Kidney (tissue), 14 donors: ENCODE results near the gene AXL. TPM values are rescaled to one million over a fixed set of nuclear protein-coding genes. Genes with fewer than 3 reads are reported as not detected.

Experiments
- DNase-seq, 5 donors: peaks; one replicate each; pipeline ENCODE4 v3.0.0-alpha.2; 2013 to 2020
- FAIRE-seq: peaks from 2 replicates; lab custom pipeline; 2012; peaks lifted over from hg19 to GRCh38; lab: Jason Lieb, UNC
- H3K27ac ChIP-seq, 2 donors: one replicate each; pipeline ENCODE4 v1.7.0; 2013; ENCODE audit warnings: low read depth in 2 of 2, low read length in 2 of 2, inconsistent platforms in 1 of 2
- H3K27me3 ChIP-seq: one replicate; pipeline ENCODE4 v1.7.1; 2013; ENCODE audit warnings: low read length, inconsistent platforms; ENCODE audit not compliant: control insufficient read depth, insufficient read depth
- H3K36me3 ChIP-seq, 3 donors: one replicate each; pipeline versions ENCODE4 v1.7.0 to v1.7.1; 2013; ENCODE audit warnings: low read length in 3 of 3, control low read depth in 1 of 3, inconsistent platforms in 1 of 3; ENCODE audit not compliant: insufficient read depth in 3 of 3, control insufficient read depth in 2 of 3
- H3K4me1 ChIP-seq, 3 donors: one replicate each; pipeline versions ENCODE4 v1.7.0 to v1.7.1; 2013; ENCODE audit warnings: low read length in 3 of 3, inconsistent platforms in 1 of 3, low read depth in 1 of 3; ENCODE audit not compliant: control insufficient read depth in 2 of 3, insufficient read depth in 2 of 3
- H3K4me3 ChIP-seq, 3 donors: one replicate each; pipeline versions ENCODE4 v1.7.0 to v1.8.1; 2013; ENCODE audit warnings: low read length in 3 of 3, control low read depth in 1 of 3, inconsistent platforms in 1 of 3
- H3K9ac ChIP-seq, 3 donors: one replicate each; pipeline versions ENCODE4 v1.7.0 to v1.7.1; 2013; ENCODE audit warnings: low read length in 3 of 3, control low read depth in 1 of 3, inconsistent platforms in 1 of 3
- H3K9me3 ChIP-seq, 3 donors: one replicate each; pipeline versions ENCODE4 v1.7.0 to v1.7.1; 2013; ENCODE audit warnings: low read length in 3 of 3, control low read depth in 1 of 3, inconsistent platforms in 1 of 3; ENCODE audit not compliant: control insufficient read depth in 2 of 3, insufficient read depth in 1 of 3
- intact Hi-C: fragments of 100-400 bp; cut with DNase I; formaldehyde crosslinking; loops from one replicate; pipeline ENCODE4 v1.11.1; 2022
- polyA plus RNA-seq: library from polyadenylated mRNA; stranded (reverse); fragments of 350-450 nt; fragmentation: Illumina TruSeq; extraction: RNeasy Lipid Tissue Mini Kit (QIAGEN cat#74804); gene quantifications from one replicate; pipeline ENCODE4 v1.2.3, GENCODE V29; 2014; ENCODE audit warnings: low read depth, low replicate concordance; ENCODE audit not compliant: insufficient read depth
- total RNA-seq: library from RNA; stranded (reverse); fragmentation: NEBNext Ultra II Directional; extraction: Animal tissue kit (Norgen Biotek cat#: 25700); gene quantifications from one replicate; pipeline ENCODE4 v1.2.1, GENCODE V29; 2021
- TF ChIP-seq, protein P1 (sequence below): IDR thresholded peaks from 3 replicates; pipeline ENCODE4 v1.5.1; 2012; ENCODE audit warnings: mild to moderate bottlenecking, moderate library complexity, borderline replicate concordance; ENCODE audit not compliant: insufficient read depth; ENCODE audit errors: extremely low read depth
- donor health status: control.
- donor health status: control.
- donor health status: control.
- donor health status: control.
- donor health status: control.
- donor health status: DM: yes; HTN: yes; CAD: no.
- donor health status: Normal renal cell carcinoma (clear cell type).

The AXL gene
- total and polyA plus RNA-seq, 2 donors from 2014 or later = 6.3 to 37.4 TPM

DNA sequence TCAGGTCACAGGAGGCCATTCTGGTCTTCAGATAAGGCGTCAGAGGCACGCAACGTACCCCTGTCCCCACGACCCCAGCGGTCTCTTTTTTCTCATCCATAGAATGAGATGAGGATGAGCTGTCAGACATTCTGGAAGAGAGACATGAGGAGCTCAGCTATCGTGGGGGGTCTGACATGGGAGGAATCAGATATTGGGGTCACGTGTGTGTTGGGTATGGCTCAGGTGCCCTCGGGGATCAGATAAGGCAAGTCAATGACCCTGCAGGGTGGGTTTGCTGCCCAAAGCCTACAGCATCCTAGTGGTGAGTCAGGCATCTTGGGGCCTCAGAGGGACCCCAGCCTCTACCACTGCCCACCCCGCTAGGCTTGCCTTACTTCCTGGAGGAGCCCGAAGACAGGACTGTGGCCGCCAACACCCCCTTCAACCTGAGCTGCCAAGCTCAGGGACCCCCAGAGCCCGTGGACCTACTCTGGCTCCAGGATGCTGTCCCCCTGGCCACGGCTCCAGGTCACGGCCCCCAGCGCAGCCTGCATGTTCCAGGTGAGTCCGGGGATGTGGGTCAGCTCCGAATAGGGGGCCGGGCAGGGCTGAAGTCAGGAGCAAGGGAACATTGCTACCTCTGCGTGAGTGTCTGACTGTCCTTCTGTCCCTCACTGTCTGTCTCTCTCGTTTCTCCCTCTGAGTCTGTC, 2.6 kb downstream of the AXL start:
- Histone ChIP-seq H3K4me1 (peaks cover 0 to 6% (median 2%) of the 10 kb centered on the region in 3 donors), H3K36me3 (no peaks in the 10 kb centered on the region), H3K4me3 (no peak overlapping the region), H3K9me3 (no peaks in the 10 kb centered on the region), H3K9ac (no peak overlapping the region), H3K27me3 (no peaks in the 10 kb centered on the region), H3K27ac (peak overlapping the region in 1 of 2 donors; percentile 74)
- DNase-seq (no peak), FAIRE-seq (no peak)
- TF ChIP-seq, protein P1, sequence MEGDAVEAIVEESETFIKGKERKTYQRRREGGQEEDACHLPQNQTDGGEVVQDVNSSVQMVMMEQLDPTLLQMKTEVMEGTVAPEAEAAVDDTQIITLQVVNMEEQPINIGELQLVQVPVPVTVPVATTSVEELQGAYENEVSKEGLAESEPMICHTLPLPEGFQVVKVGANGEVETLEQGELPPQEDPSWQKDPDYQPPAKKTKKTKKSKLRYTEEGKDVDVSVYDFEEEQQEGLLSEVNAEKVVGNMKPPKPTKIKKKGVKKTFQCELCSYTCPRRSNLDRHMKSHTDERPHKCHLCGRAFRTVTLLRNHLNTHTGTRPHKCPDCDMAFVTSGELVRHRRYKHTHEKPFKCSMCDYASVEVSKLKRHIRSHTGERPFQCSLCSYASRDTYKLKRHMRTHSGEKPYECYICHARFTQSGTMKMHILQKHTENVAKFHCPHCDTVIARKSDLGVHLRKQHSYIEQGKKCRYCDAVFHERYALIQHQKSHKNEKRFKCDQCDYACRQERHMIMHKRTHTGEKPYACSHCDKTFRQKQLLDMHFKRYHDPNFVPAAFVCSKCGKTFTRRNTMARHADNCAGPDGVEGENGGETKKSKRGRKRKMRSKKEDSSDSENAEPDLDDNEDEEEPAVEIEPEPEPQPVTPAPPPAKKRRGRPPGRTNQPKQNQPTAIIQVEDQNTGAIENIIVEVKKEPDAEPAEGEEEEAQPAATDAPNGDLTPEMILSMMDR = no peak
- intact Hi-C loops = no loop called here

DNA sequence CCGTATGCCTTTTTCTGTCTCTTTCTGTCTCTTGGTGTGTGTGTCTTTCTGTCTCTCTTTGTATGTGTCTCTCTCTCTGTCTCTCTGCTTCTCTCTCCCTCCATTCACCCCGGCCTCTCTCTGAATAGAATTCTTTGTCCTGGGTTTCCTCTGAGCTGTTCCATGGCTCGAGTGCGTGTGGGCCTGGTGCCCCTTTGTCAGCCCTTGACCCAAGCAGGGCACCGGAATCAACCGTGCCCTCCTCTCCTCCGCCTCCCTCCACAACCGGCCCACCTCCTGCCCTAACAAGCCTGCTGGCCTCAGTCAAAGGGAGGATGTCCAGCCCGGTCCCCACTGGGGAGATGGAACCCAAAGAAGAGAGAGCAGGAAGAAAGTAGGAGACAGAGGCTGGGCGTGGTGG, 3.2 kb downstream of the AXL start:
- no peak overlapping the region for H3K9ac ChIP-seq
- no peak for FAIRE-seq

DNA sequence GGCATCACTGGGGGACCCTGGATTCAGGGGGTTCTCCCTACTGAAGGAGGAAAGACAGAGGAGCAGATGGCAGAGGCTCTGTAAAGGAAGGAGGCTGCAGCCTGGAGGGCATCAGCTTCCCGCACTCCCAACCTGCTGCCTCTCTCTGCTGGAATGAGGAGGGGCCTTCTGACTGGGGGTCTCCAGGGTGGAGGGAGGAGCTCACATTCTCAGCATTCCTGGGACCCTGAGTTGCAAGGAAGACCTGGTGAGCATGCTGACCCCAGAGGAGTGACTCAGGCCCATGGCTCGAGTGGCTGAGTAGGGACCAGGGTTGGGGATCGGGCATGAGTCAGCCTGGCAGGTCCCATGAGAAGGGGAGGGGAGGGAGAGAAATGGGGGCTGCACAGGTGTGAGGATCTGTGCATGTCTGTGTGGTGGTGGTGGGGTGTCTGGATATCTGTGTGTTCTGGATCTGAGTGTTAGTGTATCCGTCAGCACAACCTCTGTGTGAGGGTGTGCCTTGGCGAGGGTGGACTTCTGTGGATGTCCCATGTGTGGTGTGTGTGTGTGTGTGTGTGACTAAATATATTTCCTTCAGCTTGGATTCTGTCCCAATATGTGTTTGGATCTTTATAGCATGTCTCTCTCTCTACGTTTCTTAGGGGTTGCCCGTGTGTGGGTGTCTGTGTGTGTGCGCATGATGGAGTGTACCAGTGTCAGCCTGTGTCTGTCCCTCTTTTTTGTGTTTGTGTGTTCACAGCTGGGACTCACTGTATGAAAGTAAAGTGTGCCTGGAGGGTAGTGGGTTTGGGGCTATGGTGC, 4.6 kb downstream of the AXL start:
- Histone ChIP-seq H3K27ac (no peak overlapping the region), H3K36me3 (no peaks in the 10 kb centered on the region), H3K27me3 (no peaks in the 10 kb centered on the region), H3K9ac (no peak overlapping the region), H3K9me3 (no peaks in the 10 kb centered on the region), H3K4me3 (no peak overlapping the region), H3K4me1 (peaks cover 0 to 9% (median 5%) of the 10 kb centered on the region in 3 donors)
- DNase-seq (peak in 3 of 5 donors; percentile 50 to 75 (median 54)), FAIRE-seq (no peak)
- TF ChIP-seq, protein P1 = no peak
- intact Hi-C loops = no loop called here

More for the DNA sequence above, 3.2 kb downstream of the AXL start:
- no peak for DNase-seq
- TF ChIP-seq, protein P1 = no peak
- no peak overlapping the region for H3K4me3 ChIP-seq
- H3K36me3 ChIP-seq = no peaks in the 10 kb centered on the region
- peaks cover 0 to 9% (median 5%) of the 10 kb centered on the region in 3 donors for H3K4me1 ChIP-seq
- peak overlapping the region in 1 of 2 donors; percentile 14 for H3K27ac ChIP-seq
- no peaks in the 10 kb centered on the region for H3K9me3 ChIP-seq
- intact Hi-C loops = no loop called here
- H3K27me3 ChIP-seq = no peaks in the 10 kb centered on the region
